PFSK-1 (cell line): ENCODE data around the gene USH1G.

Experiments
- POLR2AphosphoS5 ChIP-seq: IDR thresholded peaks from 2 replicates; pipeline ENCODE4 v1.6.1; 2012; ENCODE audit warnings: low read depth, mild to moderate bottlenecking, control low read depth, low read length, moderate library complexity
- TAF1 ChIP-seq: IDR thresholded peaks from 2 replicates; pipeline ENCODE4 v1.6.1; 2012; ENCODE audit warnings: low read length, control low read depth, borderline replicate concordance; ENCODE audit not compliant: insufficient read depth

- TF ChIP-seq TAF1 (no peak), POLR2AphosphoS5 (no peak)
Observed at GRCh38 chr17:74918906-74919305, 4.1 kb downstream of the USH1G start.
